Mesenchymal stem cell (in vitro differentiated cells and primary cell): ENCODE measurements around the gene PHYHIPL.

ENCODE experiments used
- DNase-seq: peaks from one replicate; pipeline ENCODE4 v3.0.0-alpha.2; 2013
- H2AFZ ChIP-seq: one replicate; pipeline ENCODE4 v1.6.1; 2013; ENCODE audit warnings: low read depth, mild to moderate bottlenecking, control low read depth, inconsistent platforms, low read length, moderate library complexity
- H2AK5ac ChIP-seq: 2 replicates; pipeline ENCODE4 v1.6.1; 2013; ENCODE audit warnings: low read length, moderate library complexity, mild to moderate bottlenecking, inconsistent platforms; ENCODE audit not compliant: severe bottlenecking
- H2BK120ac ChIP-seq: one replicate; pipeline ENCODE4 v1.6.1; 2013; ENCODE audit warnings: low read depth, mild to moderate bottlenecking, inconsistent platforms, low read length, moderate library complexity
- H2BK12ac ChIP-seq, 2 experiments: one replicate each; pipeline ENCODE4 v1.6.1; 2013; ENCODE audit warnings: inconsistent platforms in 2 of 2, low read length in 2 of 2, mild to moderate bottlenecking in 2 of 2, moderate library complexity in 2 of 2, control low read depth in 1 of 2
- H2BK15ac ChIP-seq: one replicate; pipeline ENCODE4 v1.6.1; 2013; ENCODE audit warnings: mild to moderate bottlenecking, low read depth, inconsistent platforms; ENCODE audit not compliant: poor library complexity, severe bottlenecking
- H2BK5ac ChIP-seq: 2 replicates; pipeline ENCODE4 v1.6.1; 2013; ENCODE audit warnings: low read depth, mild to moderate bottlenecking, low read length, control low read depth, inconsistent platforms; ENCODE audit not compliant: poor library complexity, severe bottlenecking
- H3K14ac ChIP-seq, 2 experiments: one replicate each; pipeline ENCODE4 v1.6.1; 2013; ENCODE audit warnings: inconsistent platforms in 2 of 2, low read length in 2 of 2, control low read depth in 1 of 2, mild to moderate bottlenecking in 1 of 2, moderate library complexity in 1 of 2
- H3K18ac ChIP-seq, 2 experiments: one replicate each; pipeline ENCODE4 v1.6.1; 2013; ENCODE audit warnings: inconsistent platforms in 2 of 2, low read length in 2 of 2, control low read depth in 1 of 2, low read depth in 1 of 2, mild to moderate bottlenecking in 1 of 2
- H3K23ac ChIP-seq, 2 experiments: one replicate each; pipeline ENCODE4 v1.6.1; 2013; ENCODE audit warnings: inconsistent platforms in 2 of 2, low read length in 2 of 2, mild to moderate bottlenecking in 2 of 2, moderate library complexity in 2 of 2, control low read depth in 1 of 2
- H3K27ac ChIP-seq: 2 replicates; pipeline ENCODE4 v1.5.1; 2013; ENCODE audit warnings: mild to moderate bottlenecking, moderate library complexity, low read length, control low read depth, inconsistent platforms; ENCODE audit not compliant: poor library complexity, severe bottlenecking
- H3K27me3 ChIP-seq, 2 experiments: 2 replicates each; pipeline versions ENCODE4 v1.6.1 to v1.7.0; 2013; ENCODE audit warnings: low read length in 2 of 2, mild to moderate bottlenecking in 2 of 2, moderate library complexity in 2 of 2, control low read depth in 1 of 2, inconsistent platforms in 1 of 2; ENCODE audit not compliant: control insufficient read depth in 1 of 2, insufficient read depth in 1 of 2
- H3K36me3 ChIP-seq, 2 experiments: 2 replicates each; pipeline versions ENCODE4 v1.6.1 to v1.7.0; 2013; ENCODE audit warnings: low read length in 2 of 2, control low read depth in 1 of 2, inconsistent platforms in 1 of 2, low read depth in 1 of 2, mild to moderate bottlenecking in 1 of 2; ENCODE audit not compliant: insufficient read depth in 2 of 2, control insufficient read depth in 1 of 2
- H3K4ac ChIP-seq, 2 experiments: one replicate each; pipeline ENCODE4 v1.6.1; 2013; ENCODE audit warnings: inconsistent platforms in 2 of 2, low read length in 2 of 2, mild to moderate bottlenecking in 2 of 2, moderate library complexity in 2 of 2, control low read depth in 1 of 2, low read depth in 1 of 2
- H3K4me1 ChIP-seq: 2 replicates; pipeline ENCODE4 v1.6.1; 2013; ENCODE audit warnings: low read depth, low read length, control low read depth; ENCODE audit not compliant: control insufficient read depth, insufficient read depth
- H3K4me2 ChIP-seq: 2 replicates; pipeline ENCODE4 v1.6.1; 2013; ENCODE audit warnings: low read length, mild to moderate bottlenecking, inconsistent platforms; ENCODE audit not compliant: poor library complexity, severe bottlenecking
- H3K4me3 ChIP-seq, 2 experiments: 2 replicates each; pipeline versions ENCODE4 v1.5.1 to v1.7.0; 2013; ENCODE audit warnings: low read length in 2 of 2, mild to moderate bottlenecking in 2 of 2, control low read depth in 1 of 2, low read depth in 1 of 2; ENCODE audit not compliant: insufficient read depth in 1 of 2
- H3K79me1 ChIP-seq: replicated peaks from 2 replicates; pipeline ENCODE4 v1.6.1; 2013; ENCODE audit warnings: mild to moderate bottlenecking, control low read depth, low read length, inconsistent platforms; ENCODE audit not compliant: poor library complexity, severe bottlenecking
- H3K9ac ChIP-seq: 2 replicates; pipeline ENCODE4 v1.7.0; 2013; ENCODE audit warnings: mild to moderate bottlenecking, low read length, moderate library complexity
- H3K9me3 ChIP-seq: 2 replicates; pipeline ENCODE4 v1.7.0; 2013; ENCODE audit warnings: mild to moderate bottlenecking, low read length; ENCODE audit not compliant: control insufficient read depth
- H4K8ac ChIP-seq: one replicate; pipeline ENCODE4 v1.6.1; 2013; ENCODE audit warnings: inconsistent platforms, mild to moderate bottlenecking, low read length, moderate library complexity
- H4K91ac ChIP-seq: one replicate; pipeline ENCODE4 v1.6.1; 2013; ENCODE audit warnings: mild to moderate bottlenecking, low read length, inconsistent platforms
- WGBS: methylation state at CpG from one replicate; pipeline ENCODE4 v1.1.7; 2013; ENCODE audit warnings: mixed read lengths; 5-methylcytosine and 5-hydroxymethylcytosine counted together

Gene PHYHIPL

GRCh38 chr10:59131666-59132065, 44.8 kb upstream of the PHYHIPL start:
- Histone ChIP-seq H3K9me3 (no peaks in the 10 kb centered on the region), H3K9ac (no peak overlapping the region), H4K8ac (no peak overlapping the region), H3K27me3 (no peaks in the 10 kb centered on the region), H3K4ac (no peak overlapping the region), H3K79me1 (no peaks in the 10 kb centered on the region), H3K18ac (no peak overlapping the region), H2BK15ac (no peak overlapping the region), H4K91ac (no peak overlapping the region), H2AK5ac (no peak overlapping the region), H2BK5ac (no peak overlapping the region), H3K4me3 (no peak overlapping the region), H3K4me2 (no peak overlapping the region), H3K36me3 (no peaks in the 10 kb centered on the region), H3K27ac (no peak overlapping the region), H2BK120ac (no peak overlapping the region), H3K14ac (no peak overlapping the region), H3K4me1 (no peaks in the 10 kb centered on the region), H2AFZ (no peak overlapping the region), H2BK12ac (no peak overlapping the region), H3K23ac (no peak overlapping the region)
- 54% methylated on average over 1 of the region's 1 CpG for WGBS
- DNase-seq, result no peak

GRCh38 chr10:59133841-59134593, 42.4 kb upstream of the PHYHIPL start:
- H3K14ac ChIP-seq, result no peak overlapping the region
- no peak overlapping the region for H4K91ac ChIP-seq
- DNase-seq, result no peak
- H3K9me3 ChIP-seq, result no peaks in the 10 kb centered on the region
- no peak overlapping the region for H3K4me2 ChIP-seq
- H3K4ac ChIP-seq, result no peak overlapping the region
- no peak overlapping the region for H3K18ac ChIP-seq
- H2BK12ac ChIP-seq, result no peak overlapping the region
- no peak overlapping the region for H4K8ac ChIP-seq
- no peak overlapping the region for H3K23ac ChIP-seq
- no peak overlapping the region for H2BK120ac ChIP-seq
- H3K4me1 ChIP-seq, result no peaks in the 10 kb centered on the region
- 75% methylated on average over 1 of the region's 1 CpG for WGBS
- no peak overlapping the region for H3K9ac ChIP-seq
- no peak overlapping the region for H3K27ac ChIP-seq
- no peaks in the 10 kb centered on the region for H3K36me3 ChIP-seq
- H3K27me3 ChIP-seq, result no peaks in the 10 kb centered on the region
- H2AK5ac ChIP-seq, result no peak overlapping the region
- H2AFZ ChIP-seq, result no peak overlapping the region
- H3K79me1 ChIP-seq, result no peaks in the 10 kb centered on the region
- H3K4me3 ChIP-seq, result no peak overlapping the region
- H2BK5ac ChIP-seq, result no peak overlapping the region
- no peak overlapping the region for H2BK15ac ChIP-seq

GRCh38 chr10:59134785-59135184, 41.7 kb upstream of the PHYHIPL start:
- no CpG with 5 or more reads among the region's 3 CpGs for WGBS
- no peak overlapping the region for H3K4me2 ChIP-seq

GRCh38 chr10:59135275-59135674, 41.2 kb upstream of the PHYHIPL start:
- H3K79me1 ChIP-seq, result no peaks in the 10 kb centered on the region
- H3K4me3 ChIP-seq, result no peak overlapping the region
- no peak overlapping the region for H3K9ac ChIP-seq
- no peak overlapping the region for H2BK15ac ChIP-seq
- H3K18ac ChIP-seq, result no peak overlapping the region
- H4K91ac ChIP-seq, result no peak overlapping the region
- no peak for DNase-seq
- H4K8ac ChIP-seq, result no peak overlapping the region
- no peak overlapping the region for H2BK120ac ChIP-seq
- H2BK12ac ChIP-seq, result no peak overlapping the region
- H3K36me3 ChIP-seq, result no peaks in the 10 kb centered on the region
- H2AK5ac ChIP-seq, result no peak overlapping the region
- H3K4me1 ChIP-seq, result no peaks in the 10 kb centered on the region
- H3K27me3 ChIP-seq, result no peaks in the 10 kb centered on the region
- H3K4me2 ChIP-seq, result no peak overlapping the region
- H2AFZ ChIP-seq, result no peak overlapping the region
- no peaks in the 10 kb centered on the region for H3K9me3 ChIP-seq
- H2BK5ac ChIP-seq, result no peak overlapping the region
- H3K4ac ChIP-seq, result no peak overlapping the region
- H3K27ac ChIP-seq, result no peak overlapping the region
- H3K14ac ChIP-seq, result no peak overlapping the region
- WGBS, result 71% methylated on average over 3 of the region's 3 CpGs
- no peak overlapping the region for H3K23ac ChIP-seq

More at GRCh38 chr10:59134785-59135184, 41.7 kb upstream of the PHYHIPL start:
- H3K27ac ChIP-seq, result no peak overlapping the region
- H2BK15ac ChIP-seq, result no peak overlapping the region
- H3K4me3 ChIP-seq, result no peak overlapping the region
- no peaks in the 10 kb centered on the region for H3K9me3 ChIP-seq
- no peaks in the 10 kb centered on the region for H3K27me3 ChIP-seq
- no peak overlapping the region for H2AK5ac ChIP-seq
- no peak overlapping the region for H3K23ac ChIP-seq
- H3K79me1 ChIP-seq, result no peaks in the 10 kb centered on the region
- no peak overlapping the region for H3K9ac ChIP-seq
- H2AFZ ChIP-seq, result no peak overlapping the region
- H3K4me1 ChIP-seq, result no peaks in the 10 kb centered on the region
- no peaks in the 10 kb centered on the region for H3K36me3 ChIP-seq
- no peak overlapping the region for H2BK120ac ChIP-seq
- no peak overlapping the region for H3K18ac ChIP-seq
- DNase-seq, result no peak
- no peak overlapping the region for H2BK5ac ChIP-seq
- no peak overlapping the region for H3K14ac ChIP-seq
- H3K4ac ChIP-seq, result no peak overlapping the region
- H4K91ac ChIP-seq, result no peak overlapping the region
- H2BK12ac ChIP-seq, result no peak overlapping the region
- no peak overlapping the region for H4K8ac ChIP-seq
